ENCODE results near the gene PPP1R10. TPM values are rescaled to one million over a fixed set of nuclear protein-coding genes. Genes with fewer than 3 reads are reported as not detected.
A peak's percentile ranks its signal among the peaks of the same experiment; 100 is the strongest.

PPP1R10 gene
- total and polyA plus RNA-seq, 2 of the 13 experiments (the other 11 are each of a cell fraction or from before 2014, with no cell fraction given), result 26.3 to 38.4 TPM

- TF ChIP-seq HNF4G (IDR thresholded peaks at IDR 0.05; ENCODE audit: borderline replicate concordance, low read depth, low read length) (peak; percentile 89), HNF4G (CRISPR knock-in tag; IDR thresholded peaks at IDR 0.05; ENCODE audit: borderline replicate concordance, low read depth) (peak; percentile 97), KAT2B (IDR thresholded peaks at IDR 0.05; ENCODE audit: borderline replicate concordance, low read depth, low read length) (no peak), ZNF704 (CRISPR knock-in tag; IDR thresholded peaks at IDR 0.05; ENCODE audit: borderline replicate concordance) (peak; percentile 63; the same call in 1 of the 2 replicates), MED8 (CRISPR knock-in tag; IDR thresholded peaks at IDR 0.05; ENCODE audit: insufficient replicate concordance) (no peak), ZNF329 (CRISPR knock-in tag; IDR thresholded peaks at IDR 0.05; ENCODE audit: low read depth) (peak; percentile 48; the same call in 1 of the 2 replicates), ZNF691 (CRISPR knock-in tag; IDR thresholded peaks at IDR 0.05; ENCODE audit: borderline replicate concordance, low read depth) (peak; percentile 72), KLF13 (CRISPR knock-in tag; IDR thresholded peaks at IDR 0.05) (peak; percentile 62; the same call in 1 of the 2 replicates), MXD3 (CRISPR knock-in tag; IDR thresholded peaks at IDR 0.05) (no peak), ARID5B (CRISPR knock-in tag; IDR thresholded peaks at IDR 0.05) (peak; percentile 98), ZNF614 (CRISPR knock-in tag; IDR thresholded peaks at IDR 0.05; ENCODE audit: borderline replicate concordance) (peak; percentile 90), MXD4 (CRISPR knock-in tag; IDR thresholded peaks at IDR 0.05) (peak; percentile 96), TFDP1 (CRISPR knock-in tag; IDR thresholded peaks at IDR 0.05; ENCODE audit: borderline replicate concordance) (peak; percentile 45; the same call in 1 of the 2 replicates), TFAP4 (IDR thresholded peaks at IDR 0.05; ENCODE audit: borderline replicate concordance, low read depth) (peak; percentile 98), NR2F2 (IDR thresholded peaks at IDR 0.05; ENCODE audit: borderline replicate concordance, low read depth) (peak; percentile 46; the same call in 1 of the 2 replicates), PITX1 (CRISPR knock-in tag; IDR thresholded peaks at IDR 0.05) (peak; percentile 63), TMF1 (CRISPR knock-in tag; IDR thresholded peaks at IDR 0.05; ENCODE audit: low read depth) (peak; percentile 45; the same call in 1 of the 2 replicates)
Observed at GRCh38 chr6:30654798-30655742, 38.0 kb upstream of the PPP1R10 start (continued).
